Activated naive CD8-positive, alpha-beta T cell treated with anti-CD3 and anti-CD28 coated beads, Interleukin-2, amount 50 U/mL, for 16 hours (primary cell): ENCODE results near the gene LETM1.
A peak's percentile ranks its signal among the peaks of the same experiment; 100 is the strongest.

Experiments used
- DNase-seq: peaks from one replicate; pipeline ENCODE4 v3.0.0-alpha.2; 2020; ENCODE audit warnings: low read depth, low spot score

Gene LETM1

GRCh38 chr4:1795299-1796195 is 60.4 kb downstream of the LETM1 start:
- no peak for DNase-seq

GRCh38 chr4:1794809-1795298 is 61.1 kb downstream of the LETM1 start:
- DNase-seq, result no peak

- DNase-seq, result no peak
Measured at GRCh38 chr4:1793940-1794808, 61.8 kb downstream of the LETM1 start.

GRCh38 chr4:1793496-1793840 is 62.5 kb downstream of the LETM1 start:
- no peak for DNase-seq

- DNase-seq, result peak; percentile 7
Measured at GRCh38 chr4:1792832-1793495, 63.0 kb downstream of the LETM1 start, which contains the start of gene FGFR3. Gene FGFR3 (plus strand): TSS chr4:1793293. CDS start chr4:1793935, 642 bp downstream.

GRCh38 chr4:1792158-1792831 is 63.7 kb downstream of the LETM1 start:
- no peak for DNase-seq

GRCh38 chr4:1790005-1790404 is 66.0 kb downstream of the LETM1 start:
- DNase-seq, result no peak

GRCh38 chr4:1789552-1789951 is 66.4 kb downstream of the LETM1 start:
- no peak for DNase-seq

- DNase-seq, result no peak
Measured at GRCh38 chr4:1788254-1788973, 67.5 kb downstream of the LETM1 start.

GRCh38 chr4:1787411-1788077 is 68.4 kb downstream of the LETM1 start:
- DNase-seq, result no peak

GRCh38 chr4:1786544-1787362 is 69.2 kb downstream of the LETM1 start:
- DNase-seq, result no peak

- no peak for DNase-seq
Measured at GRCh38 chr4:1785592-1785991, 70.4 kb downstream of the LETM1 start.

GRCh38 chr4:1784789-1785591 is 71.0 kb downstream of the LETM1 start:
- DNase-seq, result no peak

- no peak for DNase-seq
Measured at GRCh38 chr4:1784395-1784788, 71.6 kb downstream of the LETM1 start.

- no peak for DNase-seq
Measured at GRCh38 chr4:1783970-1784369, 72.0 kb downstream of the LETM1 start.

GRCh38 chr4:1783015-1783414 is 72.9 kb downstream of the LETM1 start:
- no peak for DNase-seq

- DNase-seq, result no peak
Measured at GRCh38 chr4:1780435-1780834, 75.5 kb downstream of the LETM1 start.
